ENCODE results near the gene PITPNC1. TPM values are rescaled to one million over a fixed set of nuclear protein-coding genes. Genes with fewer than 3 reads are reported as not detected.

The PITPNC1 gene
- total and polyA plus RNA-seq, 2 of the 13 experiments (the other 11 are each of a cell fraction or from before 2014, with no cell fraction given), result 4.1 to 5.7 TPM

- Histone ChIP-seq H3K4me1 (ENCODE audit: insufficient read depth, low read length) (no peaks in the 10 kb centered on the region), H3K27ac (ENCODE audit: extremely low read length, insufficient read depth, low read length) (no peak overlapping the region), H3K36me3 (replicated peaks in 1 of 2; ENCODE audit: control insufficient read depth in 1 of 2, insufficient read depth in 2 of 2, low read length in 2 of 2) (no peaks in the 10 kb centered on the region), H4K20me1 (ENCODE audit: insufficient read depth, low read length) (no peaks in the 10 kb centered on the region), H3K9me3 (ENCODE audit: low read length) (no peaks in the 10 kb centered on the region), H3K4me3 (replicated peaks in 1 of 3; ENCODE audit: insufficient read depth in 1 of 3, low read depth in 2 of 3, low read length in 3 of 3) (no peak overlapping the region), H3K27me3 (ENCODE audit: control insufficient read depth in 1 of 2, insufficient read depth in 2 of 2, low read length in 2 of 2) (no peaks in the 10 kb centered on the region), H3K9ac (ENCODE audit: insufficient read depth, low read depth, low read length) (no peak overlapping the region), H3K79me2 (ENCODE audit: insufficient read depth, low read length) (no peaks in the 10 kb centered on the region), H3K4me2 (ENCODE audit: low read depth, low read length) (no peak overlapping the region), H2AFZ (ENCODE audit: low read length) (no peak overlapping the region)
- ATAC-seq, result no peak
- CTCF ChIA-PET (ENCODE audit: low intra/inter-chr PET ratio, low total read pairs), result no interaction called here
- intact Hi-C loops (cut with micrococcal nuclease; ENCODE audit: unreplicated experiment) (no loop called here), in situ Hi-C loops (cut with HindIII; ENCODE audit: extremely low pct_ligation_motif_present, low pct_unique_long_range_greater_than_20kb) (no loop called here)
- no TSS peak for BruUV-seq (replicated peaks)
- 26% methylated on average over 7 of the region's 7 CpGs for WGBS (ENCODE audit: low lambda C conversion rate)
- POLR2A ChIA-PET, result no interaction called here
- peak; percentile 28 for DNase-seq (ENCODE audit: low spot score)
- FAIRE-seq, result no peak
- TF ChIP-seq RBM39 (IDR thresholded peaks at IDR 0.05; ENCODE audit: low read depth, low read length, poor library complexity, severe bottlenecking), result no peak
- TF ChIP-seq NCOR1 (IDR thresholded peaks at IDR 0.05; ENCODE audit: borderline replicate concordance, low read length), result no peak
- TF ChIP-seq SSRP1 (CRISPR knock-in tag; IDR thresholded peaks at IDR 0.05), result no peak
- no peak for TF ChIP-seq ZSCAN20 (CRISPR knock-in tag; IDR thresholded peaks at IDR 0.05; ENCODE audit: borderline replicate concordance)
- TF ChIP-seq ZNF350 (CRISPR knock-in tag; IDR thresholded peaks at IDR 0.05; ENCODE audit: borderline replicate concordance, low read depth), result no peak
- TF ChIP-seq FOXA3 (CRISPR knock-in tag; IDR thresholded peaks at IDR 0.05), result 0 out of 2 replicates have a peak, but pooled peaks have one; percentile 23
- TF ChIP-seq ZFYVE20 (CRISPR knock-in tag; IDR thresholded peaks at IDR 0.05; ENCODE audit: borderline replicate concordance, low read depth), result no peak
- TF ChIP-seq, protein P1, sequence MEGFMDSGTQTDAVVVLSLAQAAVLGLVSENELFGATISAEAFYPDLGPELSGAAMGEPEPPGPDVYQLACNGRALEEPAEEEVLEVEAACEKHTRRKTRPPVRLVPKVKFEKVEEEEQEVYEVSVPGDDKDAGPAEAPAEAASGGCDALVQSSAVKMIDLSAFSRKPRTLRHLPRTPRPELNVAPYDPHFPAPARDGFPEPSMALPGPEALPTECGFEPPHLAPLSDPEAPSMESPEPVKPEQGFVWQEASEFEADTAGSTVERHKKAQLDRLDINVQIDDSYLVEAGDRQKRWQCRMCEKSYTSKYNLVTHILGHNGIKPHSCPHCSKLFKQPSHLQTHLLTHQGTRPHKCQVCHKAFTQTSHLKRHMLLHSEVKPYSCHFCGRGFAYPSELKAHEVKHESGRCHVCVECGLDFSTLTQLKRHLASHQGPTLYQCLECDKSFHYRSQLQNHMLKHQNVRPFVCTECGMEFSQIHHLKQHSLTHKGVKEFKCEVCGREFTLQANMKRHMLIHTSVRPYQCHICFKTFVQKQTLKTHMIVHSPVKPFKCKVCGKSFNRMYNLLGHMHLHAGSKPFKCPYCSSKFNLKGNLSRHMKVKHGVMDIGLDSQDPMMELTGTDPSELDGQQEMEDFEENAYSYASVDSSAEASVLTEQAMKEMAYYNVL (CRISPR knock-in tag; IDR thresholded peaks at IDR 0.05; ENCODE audit: borderline replicate concordance), result no peak
- TF ChIP-seq NFAT5 (CRISPR knock-in tag; IDR thresholded peaks at IDR 0.05), result no peak
- TF ChIP-seq GMEB1 (CRISPR knock-in tag; IDR thresholded peaks at IDR 0.05; ENCODE audit: borderline replicate concordance), result no peak
- no peak for TF ChIP-seq TBL1XR1 (IDR thresholded peaks at IDR 0.05; ENCODE audit: borderline replicate concordance, low read length, partially characterized antibody)
- no peak for TF ChIP-seq TFE3 (CRISPR knock-in tag; IDR thresholded peaks at IDR 0.05)
- no peak for TF ChIP-seq NR3C1 (CRISPR knock-in tag; IDR thresholded peaks at IDR 0.05)
- 0 out of 2 replicates have a peak, but pooled peaks have one; percentile 45 for TF ChIP-seq ZNF563 (CRISPR knock-in tag; IDR thresholded peaks at IDR 0.05)
- TF ChIP-seq ZBTB1 (CRISPR knock-in tag; IDR thresholded peaks at IDR 0.05; ENCODE audit: borderline replicate concordance), result no peak
Observed at GRCh38 chr17:67496286-67496685, 119.2 kb downstream of the PITPNC1 start.
